RKO (cell line): ENCODE results near the gene CAPS.
"Not testable (repeated sequence)": the region's sequence is repeated elsewhere in the genome, so short reads cannot be mapped to it uniquely, and the experiment has no call there.

Experiments used
- DNase-seq: peaks from one replicate; pipeline ENCODE4 v3.0.0-alpha.2; 2016; ENCODE audit warnings: low spot score

CAPS gene

DNA sequence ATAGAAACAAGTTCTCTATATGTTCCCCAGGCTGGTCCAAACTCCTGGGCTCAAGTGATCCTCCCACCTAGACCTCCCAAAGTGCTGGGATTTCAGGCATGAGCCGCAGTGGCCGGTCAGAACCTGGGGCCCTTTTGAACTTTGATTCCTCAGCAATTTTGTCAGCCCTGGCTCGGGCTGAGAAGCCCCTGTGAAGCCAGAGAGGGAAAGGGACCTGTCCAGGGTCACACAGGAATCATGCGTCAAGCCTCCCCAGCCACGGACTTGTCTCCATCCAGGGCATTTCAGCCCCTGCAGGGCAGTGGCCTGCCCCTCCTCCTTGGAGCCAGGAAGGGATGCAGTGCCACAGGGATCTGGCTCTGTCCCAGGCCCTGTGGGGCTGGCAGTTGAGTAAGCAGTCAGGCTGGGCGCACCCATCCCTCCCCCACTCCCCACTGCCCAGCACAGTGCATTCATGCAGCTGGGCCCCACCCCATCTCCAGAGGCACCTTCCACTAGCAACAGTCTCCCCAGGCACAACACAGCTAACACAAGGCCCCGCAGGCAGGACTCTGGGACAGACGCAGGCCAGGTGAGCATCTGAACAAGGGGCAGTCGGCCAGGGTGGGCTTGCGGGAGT, at the start of gene CAPS:
TSS of gene CAPS (plus strand) at position 516 of the 619 bp plus-strand sequence. CDS start 153 bp downstream, outside the sequence.
- no peak for DNase-seq

DNA sequence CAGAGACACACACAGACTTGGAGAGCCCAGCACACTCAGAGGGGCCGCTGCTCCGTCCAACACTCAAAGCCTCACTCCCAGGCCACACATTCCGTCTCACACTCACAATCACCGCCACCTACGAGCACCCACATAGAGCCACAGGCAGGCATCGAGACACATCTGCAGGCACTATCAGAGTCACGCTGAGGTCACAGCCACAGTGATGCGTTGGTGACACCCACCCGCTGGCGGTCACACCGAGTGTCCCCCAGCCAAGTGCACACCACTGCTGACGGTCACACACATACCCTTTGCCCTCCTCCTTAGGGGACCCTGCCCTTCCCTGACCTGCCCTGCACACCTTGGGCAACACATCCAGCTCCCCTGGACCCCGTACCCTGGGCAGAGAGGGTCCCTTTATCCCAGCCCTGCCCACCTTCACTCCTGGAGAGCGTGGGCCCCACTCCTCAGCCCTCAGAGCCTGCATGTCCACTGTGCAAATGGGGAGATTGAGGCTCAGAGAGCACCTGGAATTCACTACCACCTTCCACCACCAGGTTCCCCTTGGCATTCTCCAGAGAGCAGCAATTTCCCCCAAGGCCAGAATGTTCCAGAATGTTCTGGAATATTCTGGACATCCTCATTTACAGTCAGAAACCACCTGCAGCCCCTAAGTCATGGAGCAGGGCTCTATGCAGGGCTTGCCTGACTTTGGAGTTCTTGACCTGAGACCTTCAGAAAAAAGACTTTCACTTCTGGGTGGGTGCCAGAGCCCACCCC, 49.1 kb upstream of the CAPS start:
- DNase-seq, result no peak

DNA sequence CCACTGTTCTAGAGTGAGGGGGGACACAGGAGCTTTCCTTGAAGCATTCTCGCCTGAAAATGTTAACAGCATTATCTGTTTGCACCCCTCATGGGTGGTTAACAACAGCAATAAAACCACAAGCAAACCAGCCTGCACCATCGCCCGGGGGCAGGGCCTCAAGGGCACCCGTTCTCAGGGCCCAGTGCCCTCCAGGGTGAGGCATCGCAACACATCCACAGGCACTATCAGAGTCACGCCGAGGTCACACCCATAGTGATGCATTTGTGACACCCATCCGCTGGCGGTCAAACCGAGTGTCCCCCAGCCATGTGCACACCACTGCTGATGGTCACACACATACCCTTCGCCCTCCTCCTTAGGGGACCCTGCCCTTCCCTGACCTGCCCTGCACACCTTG, 48.3 kb upstream of the CAPS start:
- DNase-seq, result no peak

DNA sequence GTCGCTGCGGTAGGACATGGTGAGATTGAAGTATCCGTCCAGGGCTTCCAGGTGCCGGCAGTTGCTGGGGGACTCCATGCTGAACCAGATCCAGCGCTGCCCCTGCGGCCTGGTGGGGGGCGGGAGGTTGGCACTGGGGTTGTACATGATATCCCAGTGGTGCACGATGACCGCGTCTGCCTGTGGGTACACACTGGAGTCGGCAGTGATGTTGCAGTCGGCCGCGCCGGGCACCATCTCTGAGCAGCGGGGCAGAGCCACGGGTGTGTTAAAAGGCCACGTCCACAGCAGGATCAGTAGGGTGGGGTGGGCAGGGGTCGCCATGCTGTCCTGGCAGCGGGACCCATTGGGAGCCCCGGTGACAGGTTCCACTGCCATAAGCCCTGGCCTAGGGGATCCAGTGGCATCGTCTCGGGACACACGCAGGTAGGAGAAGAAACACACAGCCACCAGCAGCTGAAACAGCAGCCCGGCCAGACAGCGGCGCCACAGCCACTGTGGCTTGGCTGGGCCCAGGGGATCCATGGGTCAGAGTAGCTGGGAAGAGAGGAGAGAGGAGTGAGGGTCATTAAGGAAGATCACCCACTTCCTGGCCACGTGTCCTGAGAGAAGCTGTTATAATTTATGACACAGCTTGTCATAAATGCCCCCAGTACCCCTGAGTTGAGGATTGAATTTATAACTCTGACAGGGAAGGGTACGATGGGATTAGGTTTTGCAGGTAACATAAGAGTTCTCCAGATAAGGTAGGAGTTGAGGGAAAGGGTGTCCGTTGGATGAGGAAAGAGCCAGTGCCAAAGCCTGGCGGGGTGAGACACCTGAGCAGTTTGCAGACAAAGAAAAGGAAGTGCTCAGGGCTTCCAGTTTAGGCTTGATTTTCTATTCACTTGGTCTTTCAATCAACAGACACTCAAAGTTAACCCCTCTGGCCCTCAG, 46.6 kb upstream of the CAPS start:
- DNase-seq, result no peak

DNA sequence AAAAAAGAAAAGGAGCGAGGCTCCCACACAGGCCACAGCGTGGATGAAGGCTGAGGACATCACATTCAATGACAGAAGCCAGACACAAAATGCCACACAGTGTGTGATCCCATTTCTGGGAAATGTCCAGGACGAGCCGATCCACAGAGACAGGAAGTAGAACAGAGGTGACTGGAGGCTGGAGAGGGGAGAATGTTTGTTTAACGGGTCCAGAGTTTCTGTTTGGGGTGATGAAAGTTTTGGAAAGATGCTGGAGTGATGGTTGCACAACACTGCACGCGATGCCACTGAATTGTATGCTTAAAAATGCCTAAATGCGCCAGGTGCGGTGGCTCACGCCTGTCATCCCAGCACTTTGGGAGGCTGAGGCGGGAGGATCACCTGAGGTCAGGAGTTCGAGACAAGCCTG, 43.1 kb upstream of the CAPS start:
- no peak for DNase-seq

DNA sequence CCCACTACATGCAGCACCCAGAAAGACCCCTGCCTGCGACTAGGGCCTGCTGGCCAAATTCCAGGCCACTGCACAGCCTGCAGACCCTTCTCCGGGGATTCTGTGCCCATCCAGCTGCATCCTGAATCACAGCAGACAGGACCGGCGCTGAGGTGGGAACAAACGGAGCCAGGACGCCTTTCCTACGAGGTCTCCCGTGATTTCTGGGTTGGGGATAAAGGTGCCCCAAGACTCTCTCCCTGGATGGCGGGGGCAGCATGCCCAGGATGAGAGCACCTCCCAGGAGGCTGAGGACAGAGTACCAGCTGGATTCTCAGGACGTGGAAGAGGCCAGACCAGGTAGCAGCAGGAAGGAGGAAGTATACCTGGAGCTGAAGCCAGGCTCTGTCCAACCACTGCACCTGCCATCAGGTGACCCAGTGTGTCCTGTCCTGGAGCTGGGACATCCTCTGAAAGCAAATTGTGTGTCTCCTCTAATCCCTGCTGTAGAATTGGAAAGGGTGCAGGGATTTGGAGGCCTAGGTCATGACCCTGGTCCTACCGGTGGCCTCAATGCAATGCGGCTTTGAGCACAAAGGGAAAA, 40.3 kb upstream of the CAPS start:
- DNase-seq, result no peak

DNA sequence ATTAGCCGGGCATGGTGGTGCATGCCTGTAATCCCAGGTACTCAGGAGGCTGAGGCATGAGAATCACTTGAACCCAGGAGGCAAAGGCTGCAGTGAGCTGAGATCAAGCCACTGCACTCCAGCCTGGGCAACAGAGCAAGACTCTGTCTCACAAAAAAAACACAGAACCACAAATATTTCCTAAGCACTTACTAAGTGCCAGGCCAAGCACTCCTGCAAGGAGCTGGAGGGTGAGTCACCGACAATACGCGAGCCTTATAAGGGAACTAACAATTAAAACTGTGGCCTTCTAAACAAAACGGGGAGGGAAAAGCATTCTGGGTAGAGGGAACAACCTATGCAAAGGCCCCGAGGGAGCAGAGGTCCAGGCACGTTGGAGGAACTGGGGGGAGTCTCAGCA, 39.6 kb upstream of the CAPS start:
- DNase-seq, result peak; percentile 57

DNA sequence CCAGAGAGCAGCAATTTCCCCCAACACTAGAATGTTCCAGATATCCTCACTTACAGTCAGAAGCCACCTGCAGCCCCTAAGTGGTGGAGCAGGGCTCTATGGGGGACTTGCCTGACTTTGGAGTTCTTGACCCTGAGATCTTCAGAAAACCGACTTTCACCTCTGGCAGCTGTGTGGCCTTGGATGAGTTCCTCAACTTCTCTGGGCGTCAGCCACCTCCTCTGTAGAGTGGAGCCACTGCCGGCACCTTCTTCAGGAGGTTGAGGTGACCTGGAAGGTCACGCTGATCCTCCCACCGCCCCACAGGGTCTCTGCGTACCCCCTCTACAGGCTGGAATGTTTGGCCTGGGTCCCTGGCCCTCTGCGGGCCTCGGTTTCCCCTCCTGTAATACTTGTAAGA, 36.6 kb upstream of the CAPS start:
- DNase-seq, result no peak

DNA sequence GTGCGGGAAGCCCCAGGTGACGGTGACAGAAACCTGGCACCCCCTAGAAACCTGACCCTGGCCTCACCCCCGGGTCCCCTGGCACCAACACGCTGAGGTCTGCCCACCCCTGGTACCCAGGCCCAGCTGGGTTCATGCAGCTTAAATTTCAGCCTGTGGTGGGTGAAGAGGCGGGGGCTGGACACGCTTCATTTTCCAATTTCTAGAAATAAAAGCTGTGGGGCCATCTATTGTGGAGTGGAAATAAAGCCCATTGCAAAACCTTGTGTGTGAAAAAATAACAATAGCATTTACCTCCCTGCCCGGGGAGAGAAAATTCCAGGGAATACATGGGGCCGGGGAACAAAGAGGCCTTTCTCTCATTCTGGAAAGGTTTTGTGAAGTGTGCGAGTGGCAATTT, 36.2 kb upstream of the CAPS start:
- DNase-seq, result no peak

DNA sequence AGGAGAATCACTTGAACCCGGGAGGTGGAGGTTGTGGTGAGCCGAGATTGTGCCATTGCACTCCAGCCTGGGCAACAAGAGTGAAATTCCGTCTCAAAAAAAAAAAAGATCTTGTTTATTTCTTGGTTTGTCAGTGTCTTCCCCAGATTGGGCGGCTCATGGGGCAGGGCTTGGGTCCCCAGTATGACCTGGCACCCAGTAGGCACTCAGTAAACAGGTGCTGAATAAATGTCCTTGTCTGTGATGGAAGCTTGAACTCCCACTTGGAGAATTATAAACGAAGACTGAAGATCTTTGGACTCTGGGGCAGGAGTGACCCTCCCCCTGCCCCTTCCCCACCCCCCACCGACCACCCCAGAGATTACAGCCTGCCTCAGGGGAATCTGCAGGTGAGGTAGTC, 33.9 kb upstream of the CAPS start:
- DNase-seq, result no peak

DNA sequence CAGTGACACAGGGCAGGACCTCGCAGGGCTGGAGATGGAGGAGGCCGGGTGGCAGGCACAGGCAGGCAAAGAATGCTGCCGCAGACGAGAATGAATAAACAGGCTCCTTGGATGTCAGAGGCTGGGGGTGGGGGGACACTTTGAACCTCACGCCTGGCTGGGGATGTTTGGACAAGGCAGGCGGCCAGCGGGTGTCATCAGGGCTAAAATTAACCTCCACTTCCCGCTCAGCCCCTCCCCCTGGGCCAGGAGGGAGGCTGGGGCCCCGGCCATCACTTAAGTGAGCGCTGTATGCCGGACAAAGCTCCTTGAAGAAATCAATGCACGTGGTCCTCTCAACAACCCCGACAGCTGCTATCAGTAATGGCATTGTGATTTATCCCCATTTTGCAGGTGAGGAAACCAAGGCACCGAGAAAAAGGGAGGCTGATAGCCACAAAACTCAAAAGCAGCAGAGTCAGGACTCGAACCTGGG, 33.4 kb upstream of the CAPS start:
- DNase-seq, result no peak

DNA sequence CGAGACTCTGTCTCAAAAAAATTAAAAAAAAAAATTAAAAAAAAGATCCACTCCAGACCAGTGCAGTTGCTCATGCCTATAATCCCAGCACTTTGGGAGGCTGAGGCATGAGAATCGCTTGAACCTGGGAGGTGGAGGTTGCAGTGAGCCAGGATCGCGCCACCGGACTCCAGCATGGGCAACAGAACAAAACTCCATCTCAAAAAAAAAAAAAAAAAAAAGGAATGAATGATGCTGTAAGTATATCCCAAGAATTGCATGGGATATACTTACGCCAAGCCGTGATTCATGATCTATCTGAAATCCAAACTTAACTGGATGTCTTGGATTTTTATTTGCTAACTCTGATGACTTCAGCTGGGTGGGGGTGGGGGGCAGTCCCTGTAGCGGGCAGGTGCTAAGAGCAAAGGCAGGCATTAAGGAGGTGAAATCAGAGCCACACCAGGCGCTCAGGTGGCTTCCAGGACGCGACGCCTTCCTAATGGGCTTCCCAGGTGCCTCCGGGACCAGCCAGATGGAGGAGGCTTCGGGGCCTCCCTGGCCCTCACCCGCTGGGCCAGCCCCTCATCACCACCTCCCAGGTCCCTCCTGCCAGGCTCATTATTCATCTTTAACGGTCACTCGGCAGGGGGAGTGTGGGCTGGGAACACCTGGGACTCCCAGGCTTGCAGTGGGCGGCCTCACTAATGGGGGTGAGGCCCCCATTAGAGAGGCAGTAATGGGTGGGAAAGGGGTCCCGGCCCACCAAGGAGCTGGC, 32.3 kb upstream of the CAPS start:
- no peak for DNase-seq

DNA sequence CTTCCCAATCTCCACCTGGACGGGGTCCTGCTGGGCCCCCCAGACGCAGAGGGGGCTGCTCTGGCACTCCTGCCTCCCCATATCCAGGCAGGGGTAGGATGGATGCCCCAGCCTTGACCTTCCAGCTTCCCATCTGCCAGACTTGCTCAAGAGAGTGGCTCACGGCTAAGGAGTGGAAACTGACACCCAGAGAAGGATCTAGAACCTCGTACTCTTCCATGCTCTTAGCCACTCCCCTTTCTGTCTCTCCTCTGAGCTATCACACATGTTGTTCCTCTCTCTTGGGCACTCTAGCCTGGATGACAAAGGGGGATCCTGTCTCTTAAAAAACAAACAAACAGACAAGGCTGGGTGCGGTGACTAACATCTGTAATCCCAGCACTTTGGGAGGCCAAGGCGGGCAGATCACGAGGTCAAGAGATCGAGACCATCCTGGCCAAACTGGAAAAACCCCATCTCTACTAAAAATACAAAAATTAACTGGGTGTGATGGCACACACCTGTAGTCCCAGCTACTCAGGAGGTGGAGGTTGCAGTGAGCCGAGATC, 31.6 kb upstream of the CAPS start:
- no peak for DNase-seq

DNA sequence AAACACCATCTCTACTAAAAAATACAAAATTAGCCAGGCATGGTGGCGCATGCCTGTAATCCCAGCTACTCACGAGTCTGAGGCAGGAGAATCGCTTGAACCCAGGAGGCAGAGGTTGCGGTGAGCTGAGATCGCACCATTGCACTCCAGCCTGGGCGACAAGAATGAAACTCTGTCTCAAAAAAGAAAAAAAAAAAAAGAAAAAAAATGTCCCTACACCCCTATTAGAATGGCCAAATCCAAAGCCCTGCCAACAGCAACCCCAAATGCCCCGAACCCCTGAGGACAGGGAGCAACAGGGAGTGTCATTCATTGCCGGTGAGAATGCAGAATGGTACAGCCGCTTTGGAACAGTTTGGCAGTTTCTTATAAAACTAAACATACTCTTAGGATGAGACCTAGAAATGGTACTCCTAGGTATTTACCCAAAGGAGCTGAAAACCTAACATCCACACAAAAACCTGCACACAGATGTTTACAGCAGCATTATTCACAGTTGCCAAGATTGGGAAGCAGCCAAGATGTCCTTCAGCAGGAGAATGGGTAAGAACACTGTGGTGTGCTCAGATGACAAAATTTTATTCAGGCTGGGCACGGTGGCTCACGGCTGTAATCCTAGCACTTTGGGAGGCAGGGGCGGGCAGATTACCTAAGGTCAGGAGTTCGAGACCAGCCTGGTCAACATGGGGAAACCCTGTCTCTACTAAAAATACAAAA, 30.7 kb upstream of the CAPS start:
- not testable (repeated sequence) for DNase-seq

DNA sequence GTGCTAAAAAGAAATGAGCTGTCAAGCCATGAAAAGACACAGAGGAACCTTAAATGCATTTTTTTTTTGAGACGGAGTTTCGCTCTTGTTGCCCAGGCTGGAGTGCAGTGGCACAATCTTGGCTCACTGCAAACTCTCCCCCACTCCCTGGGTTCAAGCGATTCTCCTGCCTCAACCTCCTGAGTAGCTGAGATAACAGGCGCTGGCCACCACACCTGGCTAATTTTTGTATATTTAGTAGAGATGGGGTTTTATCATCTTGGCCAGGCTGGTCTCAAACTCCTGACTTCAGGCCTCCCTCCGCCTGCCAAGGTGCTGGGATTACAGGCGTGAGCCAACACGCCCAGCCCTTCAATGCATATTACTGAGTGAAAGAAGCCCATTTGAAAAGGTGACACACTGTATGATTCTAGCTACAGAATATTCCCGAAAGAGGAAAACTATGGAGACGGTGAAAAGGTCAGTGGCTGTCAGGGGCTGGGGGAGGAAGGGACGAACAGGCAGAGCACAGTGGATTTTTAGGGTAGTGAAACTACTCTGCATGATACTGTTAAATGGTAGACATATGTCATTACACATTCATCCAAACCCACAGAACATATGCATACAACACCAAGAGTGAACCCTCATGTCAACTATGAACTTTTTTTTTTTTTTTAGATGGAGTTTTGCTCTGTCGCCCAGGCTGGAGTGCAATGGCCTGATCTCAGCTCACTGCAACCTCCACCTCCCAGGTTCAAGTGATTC, 29.8 kb upstream of the CAPS start:
- DNase-seq, result not testable (repeated sequence)

DNA sequence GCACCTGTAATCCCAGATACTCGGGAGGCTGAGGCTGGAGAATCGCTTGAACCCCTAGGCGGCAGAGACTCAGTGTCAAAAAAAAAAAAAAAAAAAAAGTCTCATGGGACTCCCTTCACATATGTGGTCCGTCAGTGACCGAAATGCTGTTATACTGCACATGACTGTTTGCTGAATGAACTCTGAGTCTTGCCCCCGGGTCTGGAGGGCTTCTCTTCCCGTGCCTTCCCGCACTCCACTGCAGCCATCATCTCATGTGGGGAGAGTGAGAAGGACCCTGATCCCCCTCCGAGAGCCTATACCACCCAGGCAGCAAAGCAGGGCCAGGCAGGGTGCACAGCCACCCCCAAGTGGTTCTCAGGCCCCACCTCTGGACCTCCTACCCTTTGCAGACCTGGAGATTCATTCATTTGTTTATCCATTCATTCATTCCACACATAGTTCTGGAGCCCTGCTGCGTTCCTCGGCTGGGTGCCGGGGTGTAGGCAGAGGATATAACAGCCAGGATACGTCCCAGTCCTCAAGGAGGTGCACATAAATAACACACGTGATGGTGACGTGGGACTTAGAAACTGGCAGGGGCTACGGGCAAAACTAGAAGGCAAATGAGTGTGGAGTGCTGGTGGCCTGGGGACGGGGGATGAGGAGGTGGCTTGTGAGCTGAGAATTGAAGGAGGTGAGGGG, 24.6 kb upstream of the CAPS start:
- no peak for DNase-seq

DNA sequence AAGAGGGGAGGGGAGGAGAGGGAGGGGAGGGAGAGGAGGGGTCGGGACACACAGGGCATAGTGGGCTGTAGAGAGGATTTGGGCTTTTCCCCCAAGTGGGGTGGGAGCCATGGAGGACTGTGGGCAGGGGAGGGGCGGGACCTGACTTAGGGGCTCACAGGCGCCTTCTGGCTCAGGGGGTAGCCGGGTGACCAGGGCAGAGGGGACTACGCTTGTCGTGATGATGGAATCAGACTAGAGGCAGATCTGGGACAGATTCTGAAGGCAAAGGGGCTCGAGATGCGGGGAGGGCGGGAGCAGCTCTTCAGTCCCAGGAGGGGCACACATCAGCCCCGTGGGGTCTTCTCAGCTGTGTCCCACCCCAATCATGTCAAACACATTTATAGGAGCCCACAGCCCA, 24.0 kb upstream of the CAPS start:
- no peak for DNase-seq

DNA sequence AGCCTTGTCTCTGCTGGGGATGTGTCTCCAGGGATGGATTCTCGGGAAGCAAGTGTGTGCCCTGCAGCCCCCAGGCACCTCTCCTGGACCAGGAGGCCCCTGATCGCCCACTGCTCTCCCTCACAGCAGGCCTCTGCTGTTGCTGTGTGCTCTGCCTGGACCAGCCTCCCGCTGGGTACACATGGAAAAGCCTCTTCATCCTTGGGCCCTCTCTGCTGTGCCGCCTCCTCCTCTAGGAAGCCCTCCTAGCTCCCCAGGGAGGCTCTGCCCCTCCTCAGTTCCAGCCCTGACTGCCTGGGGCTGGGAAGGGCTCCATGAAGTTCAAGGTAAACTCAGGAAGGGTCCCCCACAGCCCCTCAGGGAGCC, 22.5 kb upstream of the CAPS start:
- DNase-seq, result no peak
